ENCODE measurements around the gene BCL2L14.

The BCL2L14 gene

GRCh38 chr12:12039897-12040296 is 30.8 kb upstream of the BCL2L14 start:
- TF ChIP-seq CTCF (IDR thresholded peaks at IDR 0.05): no peak
- TF ChIP-seq ZFX (IDR thresholded peaks at IDR 0.05; ENCODE audit: borderline replicate concordance): no peak

GRCh38 chr12:12046401-12046800 is 24.3 kb upstream of the BCL2L14 start:
- no peak for TF ChIP-seq ZFX (IDR thresholded peaks at IDR 0.05; ENCODE audit: borderline replicate concordance)
- no peak overlapping the region for H3K27ac ChIP-seq

More at GRCh38 chr12:12039897-12040296, 30.8 kb upstream of the BCL2L14 start:
- H3K27ac ChIP-seq: no peak overlapping the region

- H3K27ac ChIP-seq: no peak overlapping the region
- TF ChIP-seq CTCF (IDR thresholded peaks at IDR 0.05): no peak
- TF ChIP-seq ZFX (IDR thresholded peaks at IDR 0.05; ENCODE audit: borderline replicate concordance): no peak
These were observed 23.1 kb upstream of the BCL2L14 start for GRCh38 chr12:12047682-12048081.

- no peak overlapping the region for H3K27ac ChIP-seq
- TF ChIP-seq CTCF (IDR thresholded peaks at IDR 0.05) (no peak), ZFX (IDR thresholded peaks at IDR 0.05; ENCODE audit: borderline replicate concordance) (no peak)
These were observed 22.5 kb upstream of the BCL2L14 start for GRCh38 chr12:12048266-12048665.

- H3K27ac ChIP-seq: no peak overlapping the region
- TF ChIP-seq CTCF (IDR thresholded peaks at IDR 0.05) (no peak), ZFX (IDR thresholded peaks at IDR 0.05; ENCODE audit: borderline replicate concordance) (no peak)
These were observed 22.0 kb upstream of the BCL2L14 start for GRCh38 chr12:12048714-12049113.

GRCh38 chr12:12051668-12052067 is 19.1 kb upstream of the BCL2L14 start:
- TF ChIP-seq ZFX (IDR thresholded peaks at IDR 0.05; ENCODE audit: borderline replicate concordance) (no peak), CTCF (IDR thresholded peaks at IDR 0.05) (no peak)
- H3K27ac ChIP-seq: no peak overlapping the region

GRCh38 chr12:12054993-12055392 is 15.7 kb upstream of the BCL2L14 start:
- TF ChIP-seq ZFX (IDR thresholded peaks at IDR 0.05; ENCODE audit: borderline replicate concordance) (no peak), CTCF (IDR thresholded peaks at IDR 0.05) (no peak)
- H3K27ac ChIP-seq: no peak overlapping the region

GRCh38 chr12:12056951-12057350 is 13.8 kb upstream of the BCL2L14 start:
- no peak for TF ChIP-seq ZFX (IDR thresholded peaks at IDR 0.05; ENCODE audit: borderline replicate concordance)
- TF ChIP-seq CTCF (IDR thresholded peaks at IDR 0.05): no peak
- peak overlapping the region; percentile 61 for H3K27ac ChIP-seq
